Panc1 (cell line): ENCODE measurements around the gene TPI1. TPM values are rescaled to one million over a fixed set of nuclear protein-coding genes. Genes with fewer than 3 reads are reported as not detected.

Experiments used
- ATAC-seq: fragments of 200-7000 bp; cut with Tn5 transposase; 2 replicates; pipeline ENCODE4 v1.9.1; 2020; ENCODE audit warnings: mild to moderate bottlenecking, moderate library complexity
- BruUV-seq: library from RNA; stranded (reverse); fragments of 400-500 nt; replicated peaks from 2 replicates; lab custom pipeline; 2021; lab: Mats Ljungman, UMichigan
- CTCF ChIA-PET: fragments of 300-600 bp; sonication (Branson Sonifier 250); formaldehyde crosslinking; loops from one replicate; lab custom pipeline; 2022; ENCODE audit warnings: antibody characterized with exemption; lab: Charles Lee
- POLR2A ChIA-PET: fragments of 300-600 bp; sonication (Branson Sonifier 250); formaldehyde crosslinking; loops from one replicate; lab custom pipeline; 2022; ENCODE audit warnings: antibody characterized with exemption; lab: Charles Lee
- DNase-seq: peaks from one replicate; pipeline ENCODE4 v3.0.0-alpha.2; 2010; ENCODE audit warnings: low read depth, low spot score
- H3K27ac ChIP-seq: 2 replicates; pipeline ENCODE4 v1.5.1; 2011; ENCODE audit warnings: mild to moderate bottlenecking, low read length, inconsistent platforms
- H3K27me3 ChIP-seq: fragments of 200-500 bp; sonication (Bioruptor generic); 2 replicates; pipeline ENCODE4 v1.6.0; 2014; ENCODE audit warnings: low read length, inconsistent platforms; ENCODE audit not compliant: control insufficient read depth, insufficient read depth
- H3K36me3 ChIP-seq: fragments of 200-500 bp; sonication (Bioruptor generic); 2 replicates; pipeline ENCODE4 v1.5.1; 2014; ENCODE audit warnings: inconsistent platforms, mild to moderate bottlenecking, low read length, moderate library complexity; ENCODE audit not compliant: control insufficient read depth, insufficient read depth
- H3K4me1 ChIP-seq: 2 replicates; pipeline ENCODE4 v1.5.1; 2011; ENCODE audit warnings: inconsistent platforms, mild to moderate bottlenecking, low read length, moderate library complexity; ENCODE audit not compliant: control insufficient read depth, insufficient read depth
- H3K4me3 ChIP-seq, 2 experiments: 2 replicates each; pipeline ENCODE4 v1.5.1; 2011 to 2012; ENCODE audit warnings: low read depth in 2 of 2, low read length in 2 of 2, mild to moderate bottlenecking in 2 of 2, inconsistent platforms in 1 of 2, moderate library complexity in 1 of 2
- H3K9me3 ChIP-seq: fragments of 200-500 bp; sonication (Bioruptor generic); 2 replicates; pipeline ENCODE4 v1.5.1; 2014; ENCODE audit warnings: low read depth, mild to moderate bottlenecking, inconsistent platforms, low read length, moderate library complexity; ENCODE audit not compliant: control insufficient read depth, insufficient read depth
- POLR2AphosphoS5 ChIP-seq: IDR thresholded peaks from 2 replicates; pipeline ENCODE4 v1.6.1; 2012; ENCODE audit warnings: mild to moderate bottlenecking, low read depth, low read length, moderate library complexity
- SIN3A ChIP-seq: IDR thresholded peaks from 2 replicates; pipeline ENCODE4 v1.6.1; 2012; ENCODE audit warnings: low read depth, mild to moderate bottlenecking, low read length, moderate library complexity, borderline replicate concordance; ENCODE audit not compliant: insufficient read depth
- TCF7L2 ChIP-seq: IDR thresholded peaks from 2 replicates; pipeline ENCODE4 v1.6.1; 2011; ENCODE audit warnings: mild to moderate bottlenecking, low read depth, low read length, inconsistent platforms
- in situ Hi-C: cut with HindIII; loops from 2 replicates; pipeline ENCODE4 v1.10.0; 2016; ENCODE audit warnings: low sequenced_read_pairs, low pct_unique_long_range_greater_than_20kb
- intact Hi-C: fragments of 100-400 bp; cut with micrococcal nuclease; formaldehyde crosslinking; loops from one replicate; pipeline ENCODE4 v1.10.0; 2022; ENCODE audit not compliant: unreplicated experiment
- total RNA-seq: library from RNA; stranded (reverse); gene quantifications from one replicate; pipeline ENCODE4 v1.2.1, GENCODE V29; 2021; ENCODE audit not compliant: unreplicated experiment
- TF ChIP-seq, protein P1 (sequence below), 2 experiments: IDR thresholded peaks; 2 replicates each; pipeline ENCODE4 v1.6.1; 2011 to 2012; ENCODE audit warnings: low read depth in 2 of 2, control low read depth in 1 of 2, low read length in 1 of 2, mild to moderate bottlenecking in 1 of 2, moderate library complexity in 1 of 2; ENCODE audit not compliant: insufficient read depth in 1 of 2
- TF ChIP-seq, protein P2 (sequence below): fragments of 450-650 bp; IDR thresholded peaks from 2 replicates; pipeline ENCODE4 v1.5.1; 2017; ENCODE audit warnings: mild to moderate bottlenecking

TPI1 gene
- total RNA-seq, 1 experiment from 2014 or later: 693 TPM

DNA sequence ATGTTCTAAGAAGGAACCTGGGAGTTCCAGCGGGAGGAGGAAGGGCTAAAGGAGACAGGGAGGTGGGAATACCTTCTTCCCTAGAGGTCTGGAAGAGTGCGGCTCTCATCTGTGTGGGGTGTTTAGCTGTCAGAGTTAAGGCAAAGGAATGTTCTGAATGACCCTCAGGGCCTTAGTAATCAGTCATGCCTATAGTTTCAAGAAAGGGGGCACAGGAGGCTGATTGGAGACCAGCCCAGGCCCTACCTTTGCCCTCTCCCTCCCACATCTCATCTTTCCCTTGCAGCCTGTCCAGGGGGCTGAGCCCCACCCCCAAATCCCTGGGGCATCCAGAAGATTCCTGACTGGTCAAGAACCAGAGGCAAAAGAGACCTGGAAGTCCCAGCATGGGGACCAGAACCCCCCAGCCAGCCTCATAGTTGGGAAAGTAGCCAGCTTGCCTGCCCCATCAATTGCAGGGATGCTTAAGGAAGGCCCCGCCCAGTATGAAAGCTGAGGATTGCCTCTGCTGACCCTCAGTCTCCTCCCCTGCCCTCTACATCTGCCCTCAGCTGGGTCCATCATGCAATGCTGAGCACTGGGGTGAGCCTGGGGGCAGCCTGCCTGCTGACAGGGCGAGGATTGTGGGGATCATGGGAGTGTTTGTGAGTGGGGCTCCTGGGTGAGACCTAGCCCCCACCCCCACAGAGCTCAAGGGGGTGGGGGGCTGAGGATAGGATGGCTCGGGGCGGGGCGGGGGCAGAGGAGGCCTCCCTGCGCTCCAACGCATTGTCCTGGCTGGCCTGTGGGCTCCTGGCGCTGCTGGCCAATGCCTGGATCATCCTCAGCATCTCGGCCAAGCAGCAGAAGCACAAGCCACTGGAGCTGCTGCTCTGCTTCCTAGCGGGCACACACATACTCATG lies 43.9 kb upstream of the TPI1 start:
- POLR2A ChIA-PET: interaction anchor here (0.6 kb wide), 1 partner anchor 44 kb away, joined by 7 read pairs; no protein-coding TSS in a partner anchor
- BruUV-seq: no TSS peak
- in situ Hi-C loops: no loop called here

DNA sequence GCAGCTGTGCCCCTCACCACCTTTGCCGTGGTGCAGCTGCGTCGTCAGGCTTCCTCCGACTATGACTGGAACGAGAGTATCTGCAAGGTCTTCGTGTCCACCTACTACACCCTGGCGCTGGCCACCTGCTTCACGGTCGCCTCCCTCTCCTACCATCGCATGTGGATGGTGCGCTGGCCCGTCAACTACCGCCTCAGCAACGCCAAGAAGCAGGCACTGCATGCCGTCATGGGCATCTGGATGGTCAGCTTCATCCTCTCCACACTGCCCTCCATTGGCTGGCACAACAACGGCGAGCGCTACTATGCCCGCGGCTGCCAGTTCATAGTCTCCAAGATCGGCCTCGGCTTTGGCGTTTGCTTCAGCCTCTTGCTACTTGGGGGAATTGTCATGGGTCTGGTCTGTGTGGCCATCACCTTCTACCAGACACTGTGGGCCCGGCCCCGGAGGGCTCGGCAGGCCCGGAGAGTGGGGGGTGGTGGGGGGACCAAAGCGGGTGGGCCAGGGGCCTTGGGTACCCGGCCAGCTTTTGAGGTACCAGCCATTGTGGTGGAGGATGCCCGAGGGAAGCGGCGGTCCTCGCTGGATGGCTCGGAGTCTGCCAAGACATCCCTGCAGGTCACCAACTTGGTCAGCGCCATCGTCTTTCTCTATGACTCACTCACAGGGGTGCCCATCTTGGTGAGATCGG lies 43.1 kb upstream of the TPI1 start:
- no TSS peak for BruUV-seq
- no peak overlapping the region for H3K4me3 ChIP-seq
- H3K27me3 ChIP-seq: no peaks in the 10 kb centered on the region
- DNase-seq (no peak), ATAC-seq (no peak)
- CTCF ChIA-PET: interaction anchor here (0.6 to 1.3 kb wide), 3 partner anchors 71 to 474 kb away, joined by 5 to 11 read pairs (median 7); partner anchors contain the start of gene MLF2
- intact Hi-C loops: no loop called here
- H3K36me3 ChIP-seq: no peaks in the 10 kb centered on the region
- H3K4me1 ChIP-seq: peaks cover 10% of the 10 kb centered on the region; the same call in 1 of the 2 replicates
- no peak overlapping the region for H3K27ac ChIP-seq
- POLR2A ChIA-PET: interaction anchor here (0.6 kb wide), 1 partner anchor 43 kb away, joined by 7 read pairs; no protein-coding TSS in a partner anchor
- TF ChIP-seq SIN3A: no peak
- TF ChIP-seq, protein P1, sequence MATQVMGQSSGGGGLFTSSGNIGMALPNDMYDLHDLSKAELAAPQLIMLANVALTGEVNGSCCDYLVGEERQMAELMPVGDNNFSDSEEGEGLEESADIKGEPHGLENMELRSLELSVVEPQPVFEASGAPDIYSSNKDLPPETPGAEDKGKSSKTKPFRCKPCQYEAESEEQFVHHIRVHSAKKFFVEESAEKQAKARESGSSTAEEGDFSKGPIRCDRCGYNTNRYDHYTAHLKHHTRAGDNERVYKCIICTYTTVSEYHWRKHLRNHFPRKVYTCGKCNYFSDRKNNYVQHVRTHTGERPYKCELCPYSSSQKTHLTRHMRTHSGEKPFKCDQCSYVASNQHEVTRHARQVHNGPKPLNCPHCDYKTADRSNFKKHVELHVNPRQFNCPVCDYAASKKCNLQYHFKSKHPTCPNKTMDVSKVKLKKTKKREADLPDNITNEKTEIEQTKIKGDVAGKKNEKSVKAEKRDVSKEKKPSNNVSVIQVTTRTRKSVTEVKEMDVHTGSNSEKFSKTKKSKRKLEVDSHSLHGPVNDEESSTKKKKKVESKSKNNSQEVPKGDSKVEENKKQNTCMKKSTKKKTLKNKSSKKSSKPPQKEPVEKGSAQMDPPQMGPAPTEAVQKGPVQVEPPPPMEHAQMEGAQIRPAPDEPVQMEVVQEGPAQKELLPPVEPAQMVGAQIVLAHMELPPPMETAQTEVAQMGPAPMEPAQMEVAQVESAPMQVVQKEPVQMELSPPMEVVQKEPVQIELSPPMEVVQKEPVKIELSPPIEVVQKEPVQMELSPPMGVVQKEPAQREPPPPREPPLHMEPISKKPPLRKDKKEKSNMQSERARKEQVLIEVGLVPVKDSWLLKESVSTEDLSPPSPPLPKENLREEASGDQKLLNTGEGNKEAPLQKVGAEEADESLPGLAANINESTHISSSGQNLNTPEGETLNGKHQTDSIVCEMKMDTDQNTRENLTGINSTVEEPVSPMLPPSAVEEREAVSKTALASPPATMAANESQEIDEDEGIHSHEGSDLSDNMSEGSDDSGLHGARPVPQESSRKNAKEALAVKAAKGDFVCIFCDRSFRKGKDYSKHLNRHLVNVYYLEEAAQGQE (IDR thresholded peaks at IDR 0.05; ENCODE audit: insufficient read depth in 1 of 2, low read depth in 2 of 2, low read length in 1 of 2): no peak
- TF ChIP-seq POLR2AphosphoS5: no peak
- TF ChIP-seq TCF7L2: no peak
- TF ChIP-seq, protein P2, sequence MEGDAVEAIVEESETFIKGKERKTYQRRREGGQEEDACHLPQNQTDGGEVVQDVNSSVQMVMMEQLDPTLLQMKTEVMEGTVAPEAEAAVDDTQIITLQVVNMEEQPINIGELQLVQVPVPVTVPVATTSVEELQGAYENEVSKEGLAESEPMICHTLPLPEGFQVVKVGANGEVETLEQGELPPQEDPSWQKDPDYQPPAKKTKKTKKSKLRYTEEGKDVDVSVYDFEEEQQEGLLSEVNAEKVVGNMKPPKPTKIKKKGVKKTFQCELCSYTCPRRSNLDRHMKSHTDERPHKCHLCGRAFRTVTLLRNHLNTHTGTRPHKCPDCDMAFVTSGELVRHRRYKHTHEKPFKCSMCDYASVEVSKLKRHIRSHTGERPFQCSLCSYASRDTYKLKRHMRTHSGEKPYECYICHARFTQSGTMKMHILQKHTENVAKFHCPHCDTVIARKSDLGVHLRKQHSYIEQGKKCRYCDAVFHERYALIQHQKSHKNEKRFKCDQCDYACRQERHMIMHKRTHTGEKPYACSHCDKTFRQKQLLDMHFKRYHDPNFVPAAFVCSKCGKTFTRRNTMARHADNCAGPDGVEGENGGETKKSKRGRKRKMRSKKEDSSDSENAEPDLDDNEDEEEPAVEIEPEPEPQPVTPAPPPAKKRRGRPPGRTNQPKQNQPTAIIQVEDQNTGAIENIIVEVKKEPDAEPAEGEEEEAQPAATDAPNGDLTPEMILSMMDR: no peak
- no peaks in the 10 kb centered on the region for H3K9me3 ChIP-seq
- in situ Hi-C loops: no loop called here

More for the DNA sequence above, 43.9 kb upstream of the TPI1 start:
- intact Hi-C loops: no loop called here
- H3K27ac ChIP-seq: no peak overlapping the region
- no peaks in the 10 kb centered on the region for H3K27me3 ChIP-seq
- no peak overlapping the region for H3K4me3 ChIP-seq
- no peaks in the 10 kb centered on the region for H3K9me3 ChIP-seq
- ATAC-seq (no peak), DNase-seq (no peak)
- TF ChIP-seq SIN3A: no peak
- TF ChIP-seq, protein P1 (IDR thresholded peaks at IDR 0.05; ENCODE audit: insufficient read depth in 1 of 2, low read depth in 2 of 2, low read length in 1 of 2): no peak
- TF ChIP-seq TCF7L2: no peak
- TF ChIP-seq, protein P2: no peak
- no peak for TF ChIP-seq POLR2AphosphoS5
- H3K36me3 ChIP-seq: no peaks in the 10 kb centered on the region
- CTCF ChIA-PET: interaction anchor here (0.6 to 0.7 kb wide), 2 partner anchors 99 to 473 kb away, joined by 3 to 7 read pairs; no protein-coding TSS in a partner anchor
- H3K4me1 ChIP-seq: peaks cover 10% of the 10 kb centered on the region; the same call in 1 of the 2 replicates
